Tibial nerve (tissue), 3 donors: ENCODE data around the gene C9orf78.

Experiments
- POLR2A ChIP-seq, 2 donors: fragments of 450-650 bp; IDR thresholded peaks; one replicate each; pipeline ENCODE4 v1.6.1; 2017; ENCODE audit warnings: antibody characterized with exemption in 2 of 2, mild to moderate bottlenecking in 2 of 2, moderate library complexity in 2 of 2
- TF ChIP-seq, protein P1 (sequence below), 5 experiments: fragments of 200-600 bp in 3 of 5; fragments of 450-650 bp in 2 of 5; sonication (generic) in 3 of 5; IDR thresholded peaks; one replicate each; pipeline ENCODE4 v1.5.1; 2016 to 2019; ENCODE audit warnings: antibody characterized with exemption in 5 of 5, mild to moderate bottlenecking in 3 of 5, moderate library complexity in 2 of 5

DNA sequence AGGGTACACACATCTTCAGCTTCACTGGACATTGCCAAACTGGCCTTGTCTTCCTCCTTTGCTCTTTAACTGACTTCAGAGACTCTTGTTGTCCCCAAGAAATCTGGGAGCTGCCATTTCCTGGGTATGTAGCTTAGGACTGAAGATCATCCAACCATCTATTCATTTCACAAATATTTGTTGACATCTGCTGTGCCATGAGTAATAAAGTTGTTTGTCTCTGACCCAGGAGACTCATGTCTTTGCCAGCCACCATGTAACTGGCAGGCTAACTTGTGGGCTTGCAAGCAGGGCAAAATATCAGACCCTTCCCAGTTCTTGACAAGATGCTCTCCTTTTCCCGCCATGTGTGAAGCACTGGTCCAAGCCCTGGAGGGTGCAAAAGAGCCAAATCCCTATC, 49.2 kb downstream of the C9orf78 start:
- no peak for TF ChIP-seq POLR2A (IDR thresholded peaks at IDR 0.05)
- TF ChIP-seq, protein P1, sequence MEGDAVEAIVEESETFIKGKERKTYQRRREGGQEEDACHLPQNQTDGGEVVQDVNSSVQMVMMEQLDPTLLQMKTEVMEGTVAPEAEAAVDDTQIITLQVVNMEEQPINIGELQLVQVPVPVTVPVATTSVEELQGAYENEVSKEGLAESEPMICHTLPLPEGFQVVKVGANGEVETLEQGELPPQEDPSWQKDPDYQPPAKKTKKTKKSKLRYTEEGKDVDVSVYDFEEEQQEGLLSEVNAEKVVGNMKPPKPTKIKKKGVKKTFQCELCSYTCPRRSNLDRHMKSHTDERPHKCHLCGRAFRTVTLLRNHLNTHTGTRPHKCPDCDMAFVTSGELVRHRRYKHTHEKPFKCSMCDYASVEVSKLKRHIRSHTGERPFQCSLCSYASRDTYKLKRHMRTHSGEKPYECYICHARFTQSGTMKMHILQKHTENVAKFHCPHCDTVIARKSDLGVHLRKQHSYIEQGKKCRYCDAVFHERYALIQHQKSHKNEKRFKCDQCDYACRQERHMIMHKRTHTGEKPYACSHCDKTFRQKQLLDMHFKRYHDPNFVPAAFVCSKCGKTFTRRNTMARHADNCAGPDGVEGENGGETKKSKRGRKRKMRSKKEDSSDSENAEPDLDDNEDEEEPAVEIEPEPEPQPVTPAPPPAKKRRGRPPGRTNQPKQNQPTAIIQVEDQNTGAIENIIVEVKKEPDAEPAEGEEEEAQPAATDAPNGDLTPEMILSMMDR (IDR thresholded peaks at IDR 0.05), result no peak
